Karpas-422 (cell line): Measurements from ENCODE around the gene ERBB4. TPM values are rescaled to one million over a fixed set of nuclear protein-coding genes. Genes with fewer than 3 reads are reported as not detected.

Experiments
- DNase-seq: peaks from one replicate; pipeline ENCODE4 v3.0.0-alpha.2; 2015
- H2AFZ ChIP-seq: fragments of 200-600 bp; sonication (generic); 2 replicates; pipeline ENCODE4 v1.6.1; 2014; ENCODE audit warnings: antibody characterized with exemption, low read length, mixed read lengths
- H3K27ac ChIP-seq: fragments of 200-600 bp; sonication (generic); 2 replicates; pipeline ENCODE4 v1.5.1; 2014; ENCODE audit warnings: mild to moderate bottlenecking, low read length, moderate library complexity
- H3K27me3 ChIP-seq: fragments of 200-600 bp; sonication (generic); 2 replicates; pipeline ENCODE4 v1.6.1; 2014; ENCODE audit warnings: low read length, mixed read lengths
- H3K36me3 ChIP-seq: fragments of 200-600 bp; sonication (generic); 2 replicates; pipeline ENCODE4 v1.6.1; 2014; ENCODE audit warnings: low read length, mixed read lengths; ENCODE audit not compliant: insufficient read depth
- H3K4me1 ChIP-seq: fragments of 200-600 bp; sonication (generic); 2 replicates; pipeline ENCODE4 v1.6.1; 2014; ENCODE audit warnings: mild to moderate bottlenecking, low read length, mixed read lengths
- H3K4me2 ChIP-seq: fragments of 200-600 bp; sonication (generic); 2 replicates; pipeline ENCODE4 v1.6.1; 2014; ENCODE audit warnings: low read length, low read depth, mild to moderate bottlenecking; ENCODE audit not compliant: poor library complexity, severe bottlenecking
- H3K4me3 ChIP-seq: fragments of 200-600 bp; sonication (generic); 2 replicates; pipeline ENCODE4 v1.5.1; 2014; ENCODE audit warnings: mild to moderate bottlenecking, antibody characterized with exemption, low read length, mixed read lengths
- H3K79me2 ChIP-seq: fragments of 200-600 bp; sonication (generic); 2 replicates; pipeline ENCODE4 v1.6.1; 2014; ENCODE audit warnings: mild to moderate bottlenecking, low read length, mixed read lengths
- H3K9ac ChIP-seq: fragments of 200-600 bp; sonication (generic); 2 replicates; pipeline ENCODE4 v1.6.0; 2014; ENCODE audit warnings: low read length
- H3K9me2 ChIP-seq: fragments of 200-600 bp; sonication (generic), shearing (Covaris generic); replicated peaks from 2 replicates; pipeline ENCODE4 v1.6.0; 2014; ENCODE audit warnings: mild to moderate bottlenecking, low read length, moderate library complexity; ENCODE audit not compliant: insufficient read depth
- H3K9me3 ChIP-seq: fragments of 300-700, 200-600 bp; sonication (generic); 2 replicates; pipeline ENCODE4 v1.6.1; 2014; ENCODE audit warnings: low read length, mixed read lengths
- H4K20me1 ChIP-seq: fragments of 200-600 bp; sonication (generic); 2 replicates; pipeline ENCODE4 v1.6.1; 2014; ENCODE audit warnings: mild to moderate bottlenecking, antibody characterized with exemption, low read length, low read depth; ENCODE audit not compliant: insufficient read depth
- total RNA-seq: library from RNA; depleted of rRNA; stranded (reverse); fragments of >200 nt; shearing (Covaris generic); gene quantifications from 2 replicates; pipeline ENCODE4 v1.2.3, GENCODE V29; 2014; ENCODE audit warnings: low replicate concordance

ERBB4 gene
- total RNA-seq, 1 experiment from 2014 or later, result not detected

- no peak for DNase-seq
- Histone ChIP-seq H3K9me3 (peaks cover 25% of the 10 kb centered on the region), H3K4me1 (no peaks in the 10 kb centered on the region), H3K27ac (no peak overlapping the region), H4K20me1 (no peaks in the 10 kb centered on the region), H3K79me2 (no peaks in the 10 kb centered on the region), H3K4me3 (no peak overlapping the region), H3K9ac (no peak overlapping the region), H3K36me3 (no peaks in the 10 kb centered on the region), H2AFZ (no peak overlapping the region), H3K27me3 (no peaks in the 10 kb centered on the region), H3K4me2 (no peak overlapping the region), H3K9me2 (no peaks in the 10 kb centered on the region)
These were observed 571.4 kb downstream of the ERBB4 start for GRCh38 chr2:211967234-211967633.

GRCh38 chr2:211963969-211964368 lies 574.6 kb downstream of the ERBB4 start:
- no peaks in the 10 kb centered on the region for H3K9me2 ChIP-seq

GRCh38 chr2:211957799-211958198 lies 580.8 kb downstream of the ERBB4 start:
- no peak overlapping the region for H3K4me2 ChIP-seq
- H3K27ac ChIP-seq, result no peak overlapping the region
- no peaks in the 10 kb centered on the region for H3K36me3 ChIP-seq
- no peaks in the 10 kb centered on the region for H3K9me2 ChIP-seq
- H3K27me3 ChIP-seq, result no peaks in the 10 kb centered on the region
- no peaks in the 10 kb centered on the region for H3K4me1 ChIP-seq
- H3K79me2 ChIP-seq, result no peaks in the 10 kb centered on the region
- no peak overlapping the region for H3K9ac ChIP-seq
- no peak for DNase-seq
- no peak overlapping the region for H2AFZ ChIP-seq
- H4K20me1 ChIP-seq, result no peaks in the 10 kb centered on the region
- H3K4me3 ChIP-seq, result no peak overlapping the region
- H3K9me3 ChIP-seq, result peaks cover 37% of the 10 kb centered on the region

More at GRCh38 chr2:211963969-211964368, 574.6 kb downstream of the ERBB4 start:
- no peaks in the 10 kb centered on the region for H3K4me1 ChIP-seq
- no peak overlapping the region for H3K4me3 ChIP-seq
- no peak overlapping the region for H3K27ac ChIP-seq
- H2AFZ ChIP-seq, result no peak overlapping the region
- H3K36me3 ChIP-seq, result no peaks in the 10 kb centered on the region
- H3K27me3 ChIP-seq, result no peaks in the 10 kb centered on the region
- H4K20me1 ChIP-seq, result no peaks in the 10 kb centered on the region
- peaks cover 30% of the 10 kb centered on the region for H3K9me3 ChIP-seq
- no peak overlapping the region for H3K9ac ChIP-seq
- H3K4me2 ChIP-seq, result no peak overlapping the region
- DNase-seq, result no peak
- no peaks in the 10 kb centered on the region for H3K79me2 ChIP-seq

- no peak overlapping the region for H2AFZ ChIP-seq
- peaks cover 28% of the 10 kb centered on the region for H3K9me3 ChIP-seq
- no peaks in the 10 kb centered on the region for H4K20me1 ChIP-seq
- no peak overlapping the region for H3K27ac ChIP-seq
- H3K27me3 ChIP-seq, result no peaks in the 10 kb centered on the region
- no peak for DNase-seq
- H3K4me2 ChIP-seq, result no peak overlapping the region
- H3K9ac ChIP-seq, result no peak overlapping the region
- no peaks in the 10 kb centered on the region for H3K36me3 ChIP-seq
- no peaks in the 10 kb centered on the region for H3K4me1 ChIP-seq
- no peak overlapping the region for H3K4me3 ChIP-seq
- no peaks in the 10 kb centered on the region for H3K9me2 ChIP-seq
- H3K79me2 ChIP-seq, result no peaks in the 10 kb centered on the region
These were observed 583.0 kb downstream of the ERBB4 start for GRCh38 chr2:211955648-211956047.

GRCh38 chr2:211948932-211949331 lies 589.7 kb downstream of the ERBB4 start:
- no peak overlapping the region for H3K9ac ChIP-seq
- H3K4me1 ChIP-seq, result no peaks in the 10 kb centered on the region
- H2AFZ ChIP-seq, result no peak overlapping the region
- no peaks in the 10 kb centered on the region for H3K9me2 ChIP-seq
- peaks cover 14% of the 10 kb centered on the region for H3K9me3 ChIP-seq
- H3K27ac ChIP-seq, result no peak overlapping the region
- H3K79me2 ChIP-seq, result no peaks in the 10 kb centered on the region
- no peaks in the 10 kb centered on the region for H4K20me1 ChIP-seq
- H3K4me2 ChIP-seq, result no peak overlapping the region
- no peak overlapping the region for H3K4me3 ChIP-seq
- no peak for DNase-seq
- H3K36me3 ChIP-seq, result no peaks in the 10 kb centered on the region
- no peaks in the 10 kb centered on the region for H3K27me3 ChIP-seq

- no peak for DNase-seq
- no peak overlapping the region for H2AFZ ChIP-seq
- no peak overlapping the region for H3K27ac ChIP-seq
- no peaks in the 10 kb centered on the region for H3K9me2 ChIP-seq
- no peaks in the 10 kb centered on the region for H3K79me2 ChIP-seq
- no peaks in the 10 kb centered on the region for H3K36me3 ChIP-seq
- no peaks in the 10 kb centered on the region for H3K4me1 ChIP-seq
- no peak overlapping the region for H3K4me3 ChIP-seq
- no peak overlapping the region for H3K9ac ChIP-seq
- peaks cover 16% of the 10 kb centered on the region for H3K9me3 ChIP-seq
- no peaks in the 10 kb centered on the region for H3K27me3 ChIP-seq
- H3K4me2 ChIP-seq, result no peak overlapping the region
- H4K20me1 ChIP-seq, result no peaks in the 10 kb centered on the region
These were observed 591.6 kb downstream of the ERBB4 start for GRCh38 chr2:211946960-211947359.

GRCh38 chr2:211944572-211944971 lies 594.0 kb downstream of the ERBB4 start:
- DNase-seq, result no peak
- H3K27ac ChIP-seq, result no peak overlapping the region
- H3K9ac ChIP-seq, result no peak overlapping the region
- H3K79me2 ChIP-seq, result no peaks in the 10 kb centered on the region
- no peaks in the 10 kb centered on the region for H3K27me3 ChIP-seq
- H3K4me1 ChIP-seq, result no peaks in the 10 kb centered on the region
- H3K9me2 ChIP-seq, result no peaks in the 10 kb centered on the region; the same call in 1 of the 2 replicates
- H2AFZ ChIP-seq, result no peak overlapping the region
- no peaks in the 10 kb centered on the region for H4K20me1 ChIP-seq
- no peaks in the 10 kb centered on the region for H3K36me3 ChIP-seq
- no peak overlapping the region for H3K4me2 ChIP-seq
- peaks cover 21% of the 10 kb centered on the region for H3K9me3 ChIP-seq
- H3K4me3 ChIP-seq, result no peak overlapping the region

- H3K4me3 ChIP-seq, result no peak overlapping the region
- peaks cover 18% of the 10 kb centered on the region; the same call in 1 of the 2 replicates for H3K9me3 ChIP-seq
- H3K79me2 ChIP-seq, result no peaks in the 10 kb centered on the region
- H3K27me3 ChIP-seq, result no peaks in the 10 kb centered on the region
- DNase-seq, result no peak
- no peak overlapping the region for H2AFZ ChIP-seq
- H3K9me2 ChIP-seq, result no peaks in the 10 kb centered on the region; the same call in 1 of the 2 replicates
- no peaks in the 10 kb centered on the region for H4K20me1 ChIP-seq
- no peak overlapping the region for H3K9ac ChIP-seq
- H3K4me2 ChIP-seq, result no peak overlapping the region
- no peaks in the 10 kb centered on the region for H3K4me1 ChIP-seq
- H3K27ac ChIP-seq, result no peak overlapping the region
- H3K36me3 ChIP-seq, result no peaks in the 10 kb centered on the region
These were observed 596.4 kb downstream of the ERBB4 start for GRCh38 chr2:211942153-211942552.
